Measurements from ENCODE around the gene GTF3C1. TPM values are rescaled to one million over a fixed set of nuclear protein-coding genes. Genes with fewer than 3 reads are reported as not detected.

Gene GTF3C1
- total RNA-seq, 1 experiment from 2014 or later = 46.6 TPM

- Histone ChIP-seq H3K4me1 (ENCODE audit: low read length) (no peaks in the 10 kb centered on the region), H4K20me1 (ENCODE audit: insufficient read depth, low read depth, low read length) (no peaks in the 10 kb centered on the region), H3K4me3 (ENCODE audit: low read length) (no peak overlapping the region), H3K27ac (ENCODE audit: low read length) (no peak overlapping the region), H3K9ac (ENCODE audit: low read length) (no peak overlapping the region), H3K9me3 (ENCODE audit: low read length) (no peaks in the 10 kb centered on the region), H3K36me3 (ENCODE audit: insufficient read depth, low read length) (no peaks in the 10 kb centered on the region), H3K4me2 (ENCODE audit: low read depth, low read length, poor library complexity, severe bottlenecking) (no peak overlapping the region), H3K27me3 (ENCODE audit: low read length) (no peaks in the 10 kb centered on the region), H3K9me2 (replicated peaks; ENCODE audit: insufficient read depth, low read length) (no peaks in the 10 kb centered on the region), H2AFZ (ENCODE audit: low read length) (no peak overlapping the region), H3K79me2 (ENCODE audit: low read length) (no peaks in the 10 kb centered on the region)
- no peak for DNase-seq
Measured at GRCh38 chr16:27444470-27444869, 105.2 kb downstream of the GTF3C1 start.

DNA sequence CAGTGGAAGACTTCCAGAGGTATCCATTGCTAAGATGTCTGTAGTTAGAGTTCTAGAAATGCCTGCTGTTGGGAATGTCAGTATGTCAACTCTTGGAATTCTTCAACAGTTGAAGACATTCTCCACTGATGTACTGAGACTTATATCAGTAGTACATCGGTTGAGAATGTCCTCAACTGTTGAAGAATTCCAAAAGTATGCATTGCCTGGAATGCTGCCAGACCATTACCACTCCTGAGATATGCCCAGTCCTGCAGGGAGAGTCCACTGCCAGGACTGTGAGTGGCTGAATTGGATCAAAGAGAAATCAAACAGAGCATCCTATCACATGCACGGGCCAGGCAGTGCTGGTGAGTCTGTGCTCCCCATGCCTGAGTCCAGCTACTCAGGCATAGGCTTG is 105.7 kb downstream of the GTF3C1 start:
- no peak for DNase-seq
- Histone ChIP-seq H3K36me3 (ENCODE audit: insufficient read depth, low read length) (no peaks in the 10 kb centered on the region), H3K4me3 (ENCODE audit: low read length) (no peak overlapping the region), H3K9ac (ENCODE audit: low read length) (no peak overlapping the region), H3K9me3 (ENCODE audit: low read length) (no peaks in the 10 kb centered on the region), H3K27me3 (ENCODE audit: low read length) (no peaks in the 10 kb centered on the region), H3K4me1 (ENCODE audit: low read length) (no peaks in the 10 kb centered on the region), H3K9me2 (replicated peaks; ENCODE audit: insufficient read depth, low read length) (no peaks in the 10 kb centered on the region), H2AFZ (ENCODE audit: low read length) (no peak overlapping the region), H3K79me2 (ENCODE audit: low read length) (no peaks in the 10 kb centered on the region), H4K20me1 (ENCODE audit: insufficient read depth, low read depth, low read length) (no peaks in the 10 kb centered on the region), H3K4me2 (ENCODE audit: low read depth, low read length, poor library complexity, severe bottlenecking) (no peak overlapping the region), H3K27ac (ENCODE audit: low read length) (no peak overlapping the region)

- Histone ChIP-seq H2AFZ (ENCODE audit: low read length) (no peak overlapping the region), H3K36me3 (ENCODE audit: insufficient read depth, low read length) (no peaks in the 10 kb centered on the region), H3K79me2 (ENCODE audit: low read length) (no peaks in the 10 kb centered on the region), H3K27ac (ENCODE audit: low read length) (no peak overlapping the region), H3K9me3 (ENCODE audit: low read length) (no peaks in the 10 kb centered on the region), H3K9ac (ENCODE audit: low read length) (no peak overlapping the region), H4K20me1 (ENCODE audit: insufficient read depth, low read depth, low read length) (no peaks in the 10 kb centered on the region), H3K27me3 (ENCODE audit: low read length) (no peaks in the 10 kb centered on the region), H3K4me2 (ENCODE audit: low read depth, low read length, poor library complexity, severe bottlenecking) (no peak overlapping the region), H3K9me2 (replicated peaks; ENCODE audit: insufficient read depth, low read length) (no peaks in the 10 kb centered on the region), H3K4me3 (ENCODE audit: low read length) (no peak overlapping the region), H3K4me1 (ENCODE audit: low read length) (no peaks in the 10 kb centered on the region)
- DNase-seq = no peak
Measured at GRCh38 chr16:27441998-27442397, 107.7 kb downstream of the GTF3C1 start.

DNA sequence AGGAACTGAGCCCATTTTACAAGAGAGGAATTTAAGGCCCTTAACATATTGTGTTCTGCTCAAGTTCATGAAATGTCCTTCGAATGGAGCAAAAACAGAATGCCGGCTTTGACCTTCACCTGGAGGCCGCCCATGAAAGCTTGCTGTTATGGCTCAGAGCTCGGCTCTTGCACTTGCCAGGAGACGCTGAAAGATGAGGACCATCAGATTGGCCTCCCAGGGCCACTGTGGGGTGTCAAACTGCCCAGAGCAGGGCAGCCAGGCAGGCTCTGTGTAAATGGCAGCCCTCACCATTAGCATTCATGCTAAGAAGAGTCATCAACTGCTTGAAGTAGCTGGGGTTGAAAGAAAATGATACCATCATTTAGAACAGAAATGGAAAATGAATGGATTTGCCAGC is 108.4 kb downstream of the GTF3C1 start:
- no peak overlapping the region for H3K27ac ChIP-seq (ENCODE audit: low read length)
- no peak overlapping the region for H2AFZ ChIP-seq (ENCODE audit: low read length)
- H3K79me2 ChIP-seq (ENCODE audit: low read length) = no peaks in the 10 kb centered on the region
- H3K4me3 ChIP-seq (ENCODE audit: low read length) = no peak overlapping the region
- DNase-seq = no peak
- H4K20me1 ChIP-seq (ENCODE audit: insufficient read depth, low read depth, low read length) = no peaks in the 10 kb centered on the region
- H3K36me3 ChIP-seq (ENCODE audit: insufficient read depth, low read length) = no peaks in the 10 kb centered on the region
- H3K4me2 ChIP-seq (ENCODE audit: low read depth, low read length, poor library complexity, severe bottlenecking) = no peak overlapping the region
- H3K27me3 ChIP-seq (ENCODE audit: low read length) = no peaks in the 10 kb centered on the region
- H3K4me1 ChIP-seq (ENCODE audit: low read length) = no peaks in the 10 kb centered on the region
- H3K9me2 ChIP-seq (replicated peaks; ENCODE audit: insufficient read depth, low read length) = no peaks in the 10 kb centered on the region
- no peaks in the 10 kb centered on the region for H3K9me3 ChIP-seq (ENCODE audit: low read length)
- H3K9ac ChIP-seq (ENCODE audit: low read length) = no peak overlapping the region

- no peaks in the 10 kb centered on the region for H3K9me2 ChIP-seq (replicated peaks; ENCODE audit: insufficient read depth, low read length)
- no peak overlapping the region for H3K9ac ChIP-seq (ENCODE audit: low read length)
- no peak overlapping the region for H3K27ac ChIP-seq (ENCODE audit: low read length)
- H3K36me3 ChIP-seq (ENCODE audit: insufficient read depth, low read length) = no peaks in the 10 kb centered on the region
- no peaks in the 10 kb centered on the region for H3K79me2 ChIP-seq (ENCODE audit: low read length)
- H3K4me3 ChIP-seq (ENCODE audit: low read length) = no peak overlapping the region
- H3K4me2 ChIP-seq (ENCODE audit: low read depth, low read length, poor library complexity, severe bottlenecking) = no peak overlapping the region
- no peaks in the 10 kb centered on the region for H4K20me1 ChIP-seq (ENCODE audit: insufficient read depth, low read depth, low read length)
- no peaks in the 10 kb centered on the region for H3K9me3 ChIP-seq (ENCODE audit: low read length)
- H2AFZ ChIP-seq (ENCODE audit: low read length) = no peak overlapping the region
- no peaks in the 10 kb centered on the region for H3K27me3 ChIP-seq (ENCODE audit: low read length)
- DNase-seq = no peak
- H3K4me1 ChIP-seq (ENCODE audit: low read length) = no peaks in the 10 kb centered on the region
Measured at GRCh38 chr16:27439271-27440018, 110.3 kb downstream of the GTF3C1 start.

DNA sequence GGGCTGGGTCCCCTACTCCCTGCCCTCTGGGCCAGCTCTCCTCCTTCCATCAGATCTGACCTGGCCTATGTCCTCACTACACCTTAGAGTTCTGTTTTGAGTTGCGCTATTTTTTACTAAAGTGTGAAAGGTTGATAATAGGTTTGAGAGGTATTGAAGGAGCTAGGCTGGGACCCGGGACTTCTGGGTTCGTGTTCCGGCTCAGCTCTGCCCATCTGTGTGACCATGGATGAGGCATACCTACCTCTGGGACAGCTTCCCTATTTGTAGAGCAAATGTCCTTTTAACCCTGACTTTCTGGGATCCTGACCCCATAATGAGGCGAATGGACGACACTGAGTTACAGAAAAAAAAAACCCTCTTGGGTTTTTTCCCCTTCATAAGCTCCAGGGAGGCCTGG is 111.8 kb downstream of the GTF3C1 start:
- no peak for DNase-seq
- Histone ChIP-seq H3K9ac (ENCODE audit: low read length) (no peak overlapping the region), H4K20me1 (ENCODE audit: insufficient read depth, low read depth, low read length) (no peaks in the 10 kb centered on the region), H3K9me2 (replicated peaks; ENCODE audit: insufficient read depth, low read length) (no peaks in the 10 kb centered on the region), H3K4me2 (ENCODE audit: low read depth, low read length, poor library complexity, severe bottlenecking) (no peak overlapping the region), H3K4me1 (ENCODE audit: low read length) (no peaks in the 10 kb centered on the region), H3K79me2 (ENCODE audit: low read length) (no peaks in the 10 kb centered on the region), H3K9me3 (ENCODE audit: low read length) (no peaks in the 10 kb centered on the region), H3K27me3 (ENCODE audit: low read length) (no peaks in the 10 kb centered on the region), H2AFZ (ENCODE audit: low read length) (no peak overlapping the region), H3K4me3 (ENCODE audit: low read length) (no peak overlapping the region), H3K27ac (ENCODE audit: low read length) (no peak overlapping the region), H3K36me3 (ENCODE audit: insufficient read depth, low read length) (no peaks in the 10 kb centered on the region)

- Histone ChIP-seq H4K20me1 (ENCODE audit: insufficient read depth, low read depth, low read length) (no peaks in the 10 kb centered on the region), H3K9me3 (ENCODE audit: low read length) (no peaks in the 10 kb centered on the region), H3K9me2 (replicated peaks; ENCODE audit: insufficient read depth, low read length) (no peaks in the 10 kb centered on the region), H3K4me2 (ENCODE audit: low read depth, low read length, poor library complexity, severe bottlenecking) (no peak overlapping the region), H3K79me2 (ENCODE audit: low read length) (no peaks in the 10 kb centered on the region), H3K4me1 (ENCODE audit: low read length) (no peaks in the 10 kb centered on the region), H3K27ac (ENCODE audit: low read length) (no peak overlapping the region), H3K9ac (ENCODE audit: low read length) (no peak overlapping the region), H3K4me3 (ENCODE audit: low read length) (no peak overlapping the region), H3K27me3 (ENCODE audit: low read length) (no peaks in the 10 kb centered on the region), H2AFZ (ENCODE audit: low read length) (no peak overlapping the region), H3K36me3 (ENCODE audit: insufficient read depth, low read length) (no peaks in the 10 kb centered on the region)
- no peak for DNase-seq
Measured at GRCh38 chr16:27436921-27437650, 112.6 kb downstream of the GTF3C1 start.

DNA sequence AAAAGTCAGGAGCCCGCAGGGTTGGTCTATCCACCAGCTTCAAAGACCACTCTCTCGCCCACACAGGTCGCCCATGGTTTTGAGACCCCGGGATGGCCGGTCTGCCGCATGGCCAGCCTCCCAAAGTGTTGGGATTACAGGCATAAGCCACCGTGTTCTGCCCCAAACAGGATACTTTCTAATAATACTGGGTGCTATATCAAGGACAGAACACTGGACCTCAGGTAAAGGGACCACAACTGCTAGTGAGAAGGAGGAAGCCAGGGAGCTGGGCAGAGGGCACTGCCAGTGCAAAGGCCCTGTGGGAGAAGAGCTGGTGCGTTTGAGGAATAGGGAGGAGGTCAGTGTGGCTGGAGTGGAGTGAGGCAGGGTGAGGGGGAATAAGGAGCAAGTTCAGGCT is 113.6 kb downstream of the GTF3C1 start:
- Histone ChIP-seq H4K20me1 (ENCODE audit: insufficient read depth, low read depth, low read length) (no peaks in the 10 kb centered on the region), H3K4me1 (ENCODE audit: low read length) (no peaks in the 10 kb centered on the region)
- no peak for DNase-seq

More for the DNA sequence above, 113.6 kb downstream of the GTF3C1 start:
- Histone ChIP-seq H3K9ac (ENCODE audit: low read length) (no peak overlapping the region), H3K79me2 (ENCODE audit: low read length) (no peaks in the 10 kb centered on the region), H3K4me2 (ENCODE audit: low read depth, low read length, poor library complexity, severe bottlenecking) (no peak overlapping the region), H3K27ac (ENCODE audit: low read length) (no peak overlapping the region), H3K36me3 (ENCODE audit: insufficient read depth, low read length) (no peaks in the 10 kb centered on the region), H3K9me3 (ENCODE audit: low read length) (no peaks in the 10 kb centered on the region), H2AFZ (ENCODE audit: low read length) (no peak overlapping the region), H3K27me3 (ENCODE audit: low read length) (no peaks in the 10 kb centered on the region), H3K4me3 (ENCODE audit: low read length) (no peak overlapping the region), H3K9me2 (replicated peaks; ENCODE audit: insufficient read depth, low read length) (no peaks in the 10 kb centered on the region)
